GM21786 (cell line): ENCODE measurements around the gene MTA3.
"Not testable (repeated sequence)": the region's sequence is repeated elsewhere in the genome, so short reads cannot be mapped to it uniquely, and the experiment has no call there.

ENCODE experiments used
- ATAC-seq: cut with Tn5 transposase; IDR thresholded peaks from one replicate; pipeline ENCODE4 v1.9.1; 2021; ENCODE audit not compliant: unreplicated experiment

Gene MTA3

DNA sequence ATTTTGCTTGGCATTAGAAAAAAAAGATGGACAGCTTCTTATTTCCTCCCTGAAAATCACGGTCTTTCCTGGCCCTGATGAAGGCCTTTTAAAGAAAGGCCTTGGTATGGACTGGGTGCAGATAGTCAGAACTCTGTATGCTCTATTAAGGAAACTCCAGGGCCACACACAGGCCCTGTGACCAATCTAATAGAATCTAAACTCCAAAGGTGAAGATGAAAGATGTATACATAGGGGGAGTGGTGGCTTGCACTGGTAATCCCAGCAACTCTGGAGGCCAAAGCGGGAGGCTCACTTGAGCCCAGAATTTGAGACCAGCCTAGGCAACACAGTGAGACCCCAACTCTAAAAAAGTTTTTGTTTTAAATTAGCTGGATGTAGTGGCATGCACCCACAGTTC, 158.2 kb downstream of the MTA3 start:
- ATAC-seq = no peak

DNA sequence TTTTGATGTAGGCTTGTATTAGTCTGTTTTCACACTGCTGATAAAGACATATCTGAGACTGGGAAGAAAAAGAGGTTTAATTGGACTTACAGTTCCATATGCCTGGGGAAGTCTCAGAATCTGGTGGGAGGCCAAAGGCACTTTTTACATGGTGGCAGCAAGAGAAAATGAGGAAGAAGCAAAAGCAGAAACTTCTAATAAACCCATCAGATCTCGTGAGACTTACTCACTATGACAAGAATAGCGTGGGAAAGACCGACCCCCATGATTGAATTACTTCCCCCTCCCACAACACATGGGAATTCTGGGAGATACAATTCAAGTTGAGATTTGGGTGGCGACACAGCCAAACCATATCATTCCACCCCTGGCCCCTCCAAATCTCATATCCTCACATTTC, 162.9 kb downstream of the MTA3 start:
- ATAC-seq = not testable (repeated sequence)

DNA sequence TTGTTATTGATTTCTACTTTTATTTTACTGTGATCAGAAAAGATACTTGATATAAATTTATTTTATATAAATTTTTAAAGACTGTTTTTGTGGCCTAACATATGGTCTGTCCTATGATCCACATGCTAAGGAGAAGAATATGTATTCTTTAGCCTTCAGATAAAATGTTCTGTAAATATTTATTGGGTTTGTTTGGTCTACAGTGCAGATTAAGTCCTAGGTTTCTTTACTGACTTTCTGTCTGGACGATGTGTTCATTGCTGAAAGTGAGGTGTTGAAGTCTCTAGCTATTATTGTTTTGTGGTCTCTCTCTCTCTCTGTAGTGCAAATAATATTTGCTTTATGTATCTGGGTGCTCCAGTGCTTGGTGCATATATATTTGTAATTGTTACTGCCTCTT, 165.4 kb downstream of the MTA3 start:
- ATAC-seq = no peak

DNA sequence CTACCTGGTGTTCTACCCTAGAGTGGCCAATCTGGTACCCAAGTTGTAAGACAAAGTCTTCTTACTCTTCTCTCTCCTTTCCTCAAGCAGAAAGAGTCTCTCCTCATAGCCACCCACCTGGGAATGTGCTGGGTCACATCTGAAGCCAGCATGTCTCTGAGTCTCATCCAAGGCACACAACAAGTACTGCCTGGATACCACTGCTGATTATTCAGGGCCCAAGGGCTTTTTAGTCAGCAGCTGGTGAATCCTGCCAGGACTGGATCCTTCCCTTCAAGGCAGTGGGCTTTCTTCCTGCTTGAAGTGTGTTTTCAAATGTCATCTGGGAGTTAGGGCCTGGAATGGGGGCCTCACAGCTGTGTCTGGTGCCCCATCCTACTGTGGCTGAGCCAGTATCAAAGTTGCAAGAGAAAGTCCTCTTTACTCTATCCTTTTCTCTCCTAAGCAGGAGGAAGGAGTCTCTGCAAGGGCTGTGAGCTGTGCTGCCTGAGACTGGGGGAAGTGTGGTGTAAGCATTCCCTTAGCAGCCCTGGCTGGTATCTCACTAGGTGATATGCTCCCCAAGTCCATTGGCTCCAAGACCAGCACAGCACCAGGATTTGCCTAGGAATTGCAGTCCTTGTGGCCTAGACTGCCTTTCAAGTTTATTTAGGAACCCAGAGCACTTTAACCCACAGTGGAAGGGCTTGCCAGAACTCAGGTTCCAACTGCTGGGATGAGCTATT, 168.3 kb downstream of the MTA3 start:
- no peak for ATAC-seq

DNA sequence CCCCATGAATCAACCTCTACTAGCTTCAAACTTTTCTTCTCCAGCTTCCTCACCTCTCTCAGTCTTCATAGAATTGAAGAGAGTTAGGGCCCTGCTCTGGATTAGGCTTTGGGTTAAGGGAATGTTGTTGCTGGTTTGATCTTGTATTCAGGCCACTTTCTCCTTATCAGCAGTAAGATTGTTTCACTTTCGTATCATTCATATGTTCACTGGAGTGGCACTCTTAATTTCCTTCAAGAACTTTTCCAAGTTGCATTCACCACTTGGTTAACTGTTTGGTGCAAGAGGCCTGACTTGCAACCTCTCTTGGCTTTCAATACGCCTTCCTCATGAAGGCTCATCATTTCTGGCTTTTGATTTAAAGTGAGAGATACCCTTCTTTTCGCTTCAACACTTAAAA, 172.7 kb downstream of the MTA3 start:
- ATAC-seq = no peak

DNA sequence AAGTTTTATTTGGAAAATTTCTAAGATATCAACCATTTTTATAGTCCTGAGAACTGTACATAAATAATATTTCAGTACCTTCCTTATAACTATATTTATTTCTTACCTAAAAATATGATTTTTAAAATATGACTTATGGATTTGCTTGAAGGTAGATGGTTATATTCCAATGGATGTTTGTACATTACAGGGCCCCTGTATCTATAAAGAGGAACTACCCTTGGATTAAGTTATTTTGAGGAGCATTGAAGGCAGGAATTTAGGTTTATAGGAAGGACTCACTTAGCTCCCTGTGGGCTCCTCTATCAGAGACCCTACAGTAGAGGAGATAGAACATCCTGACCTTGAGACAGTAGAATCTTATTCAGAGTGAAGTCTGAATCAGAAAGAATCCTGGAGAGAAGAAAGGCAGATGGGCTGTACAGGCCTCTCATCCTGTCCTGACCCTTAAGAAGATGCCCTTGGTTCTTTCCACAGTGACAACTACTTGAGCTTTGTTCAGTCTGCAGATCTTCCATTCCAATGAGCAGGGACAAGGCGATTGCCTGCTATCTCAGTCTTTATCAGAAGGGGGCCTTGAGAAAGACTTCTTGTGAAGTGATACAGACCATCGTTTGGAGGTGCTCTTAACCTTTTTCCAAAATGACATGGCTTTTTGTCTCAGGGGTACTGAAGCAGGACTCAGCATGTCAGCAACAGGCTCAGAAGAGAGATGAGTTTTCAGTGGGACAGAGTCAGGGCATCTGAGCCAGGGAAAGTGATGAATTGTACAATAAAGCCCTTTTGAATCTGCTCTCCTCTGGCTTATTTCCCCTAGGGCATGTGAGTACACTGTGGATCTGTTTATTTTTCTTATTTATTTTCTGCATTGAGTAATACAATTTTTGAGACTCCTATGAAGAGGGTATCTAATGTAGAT, 174.6 kb downstream of the MTA3 start:
- no peak for ATAC-seq

DNA sequence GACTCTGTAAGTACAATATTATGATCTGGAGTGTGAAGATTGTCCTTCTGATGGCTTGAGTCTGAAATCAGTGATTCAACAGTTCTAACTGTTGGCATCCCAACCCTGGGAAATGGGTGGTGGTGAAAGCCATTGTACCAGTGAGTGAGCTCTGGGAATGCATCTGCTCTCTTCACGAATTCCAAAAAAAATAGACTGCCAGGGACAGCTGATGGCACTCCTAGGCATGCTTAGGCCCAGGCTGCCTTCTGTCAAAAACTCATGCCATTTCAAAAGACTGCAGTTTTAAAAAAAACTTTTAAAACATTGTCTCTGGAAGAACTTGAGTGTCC, 175.2 kb downstream of the MTA3 start:
- ATAC-seq = no peak

DNA sequence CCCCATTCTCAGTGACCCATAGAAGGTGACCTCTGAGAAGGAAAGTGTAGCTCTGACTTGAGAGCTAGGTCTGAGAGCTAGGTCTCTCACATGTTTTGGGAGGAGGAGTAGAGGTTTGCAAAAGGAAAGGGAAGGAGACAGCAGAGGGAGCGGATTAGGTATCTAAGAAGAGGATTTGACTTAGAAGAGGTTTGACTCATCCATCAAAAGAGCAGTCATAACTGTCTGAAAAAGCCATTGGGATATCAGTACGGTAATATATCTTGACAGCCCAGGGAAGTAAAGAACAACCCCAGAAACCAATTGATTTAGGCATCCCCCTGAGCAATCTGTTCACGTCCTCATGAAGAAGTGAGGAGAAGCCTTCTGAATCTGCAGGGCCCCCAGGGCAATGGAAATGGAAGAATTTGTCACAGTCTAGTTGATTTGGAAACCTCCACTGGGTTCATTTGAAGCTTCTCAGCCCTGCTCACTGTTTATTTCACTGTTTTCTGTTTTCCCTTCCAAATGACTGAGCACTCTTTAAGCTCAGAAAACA, 176.2 kb downstream of the MTA3 start:
- no peak for ATAC-seq

DNA sequence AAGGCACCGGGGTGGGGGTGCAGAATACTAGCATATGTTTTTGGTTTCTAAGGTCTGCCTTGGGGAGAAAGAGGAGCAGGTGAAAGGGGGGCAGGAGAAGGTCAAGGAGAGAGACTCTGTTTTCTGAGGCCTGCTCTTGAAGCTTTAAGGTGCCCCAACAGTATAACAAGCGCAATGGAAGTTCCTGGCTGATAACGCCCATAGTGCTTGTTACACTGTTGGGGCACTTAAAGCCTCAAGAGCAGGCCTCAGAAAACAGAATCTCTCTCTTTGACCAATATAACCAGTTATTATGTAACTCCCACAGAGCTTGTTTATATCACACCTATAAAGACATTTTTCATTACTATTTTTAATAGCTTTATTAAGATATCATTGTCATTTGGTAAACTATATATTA, 179.0 kb downstream of the MTA3 start:
- ATAC-seq = no peak

DNA sequence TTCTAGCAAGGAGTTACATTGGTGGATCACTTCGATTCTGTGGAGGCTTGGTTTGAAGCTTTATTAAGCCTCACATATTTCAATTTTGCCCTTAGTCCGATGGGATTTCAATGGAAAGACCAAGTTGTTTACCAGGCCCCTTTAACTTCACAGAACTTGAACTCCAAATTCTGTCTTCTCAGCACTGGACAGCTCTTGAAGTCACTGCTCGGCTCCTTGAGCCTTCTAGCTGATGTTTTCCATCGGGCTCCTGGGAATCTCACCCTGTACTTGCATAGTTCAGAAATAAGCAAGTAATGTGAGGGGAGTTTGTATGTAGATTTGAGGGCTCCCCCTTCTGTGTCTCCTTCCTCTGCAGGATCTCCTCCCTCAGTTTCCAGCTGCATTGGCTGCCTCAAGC, 180.4 kb downstream of the MTA3 start:
- no peak for ATAC-seq

DNA sequence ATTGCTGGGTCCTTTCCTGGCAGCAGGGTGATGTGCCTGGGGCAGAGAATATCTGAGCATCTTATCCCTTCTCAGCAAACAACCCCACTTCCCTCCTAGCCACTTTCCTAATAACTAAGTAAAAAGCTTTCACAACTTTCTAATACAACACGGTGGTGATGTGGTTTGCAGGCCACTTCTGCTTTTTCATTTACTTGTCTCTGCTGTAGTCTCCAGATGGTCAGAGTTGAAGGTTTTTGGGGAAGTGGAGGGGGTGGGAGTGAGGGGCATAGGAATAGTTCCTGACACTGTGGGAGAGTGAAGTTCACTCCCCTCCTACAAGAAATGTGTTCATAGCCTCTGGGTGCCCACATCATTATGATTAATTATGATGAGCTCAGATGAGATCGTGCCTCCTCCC, 183.9 kb downstream of the MTA3 start:
- peak; percentile 51 for ATAC-seq

DNA sequence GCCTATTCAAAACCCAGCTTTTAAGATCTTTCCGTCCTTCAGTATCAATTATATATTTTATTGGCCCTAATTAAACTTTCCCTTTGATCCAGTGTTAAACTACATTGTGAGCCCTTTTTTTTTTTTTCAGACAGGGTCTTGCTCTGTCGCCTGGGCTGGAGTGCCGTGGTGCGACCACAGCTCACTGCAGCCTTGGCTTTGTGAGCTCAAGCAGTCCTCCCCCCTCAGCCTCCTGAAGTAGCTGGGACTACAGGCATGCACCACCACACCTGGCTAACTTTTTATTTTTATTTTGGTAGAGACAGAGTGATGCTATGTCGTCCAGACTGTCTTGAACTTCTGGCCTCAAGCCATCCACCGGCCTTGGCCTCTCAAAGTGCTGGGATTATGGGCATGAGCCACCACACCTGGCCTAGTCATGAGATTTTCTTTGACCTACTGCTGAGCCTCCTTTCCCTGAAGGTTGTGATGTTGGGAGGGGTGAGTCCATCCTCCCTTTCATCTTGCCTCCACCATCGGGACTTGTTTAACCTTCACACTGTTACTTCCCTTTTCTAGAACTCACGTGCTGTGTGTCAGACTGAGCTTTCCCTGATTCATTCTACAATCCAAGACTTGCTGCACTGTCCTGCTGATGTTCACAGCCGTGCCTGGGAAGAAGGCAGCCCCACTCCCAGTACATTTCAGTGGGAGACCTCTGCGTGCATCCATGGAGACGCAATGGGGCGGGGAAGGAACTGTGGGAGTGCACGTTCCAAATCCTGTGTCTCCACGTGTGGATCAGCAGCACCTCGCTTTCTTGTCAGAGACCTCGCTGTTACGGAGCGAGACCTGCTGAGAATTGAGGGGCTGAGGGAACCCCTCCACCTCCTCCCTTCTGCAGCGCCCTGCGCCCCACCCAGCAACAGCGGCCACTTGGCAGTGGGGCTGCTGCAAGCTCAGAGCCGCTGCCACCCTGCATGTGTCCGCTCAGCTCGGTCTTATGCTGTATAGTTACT, 184.7 kb downstream of the MTA3 start:
- ATAC-seq = no peak

DNA sequence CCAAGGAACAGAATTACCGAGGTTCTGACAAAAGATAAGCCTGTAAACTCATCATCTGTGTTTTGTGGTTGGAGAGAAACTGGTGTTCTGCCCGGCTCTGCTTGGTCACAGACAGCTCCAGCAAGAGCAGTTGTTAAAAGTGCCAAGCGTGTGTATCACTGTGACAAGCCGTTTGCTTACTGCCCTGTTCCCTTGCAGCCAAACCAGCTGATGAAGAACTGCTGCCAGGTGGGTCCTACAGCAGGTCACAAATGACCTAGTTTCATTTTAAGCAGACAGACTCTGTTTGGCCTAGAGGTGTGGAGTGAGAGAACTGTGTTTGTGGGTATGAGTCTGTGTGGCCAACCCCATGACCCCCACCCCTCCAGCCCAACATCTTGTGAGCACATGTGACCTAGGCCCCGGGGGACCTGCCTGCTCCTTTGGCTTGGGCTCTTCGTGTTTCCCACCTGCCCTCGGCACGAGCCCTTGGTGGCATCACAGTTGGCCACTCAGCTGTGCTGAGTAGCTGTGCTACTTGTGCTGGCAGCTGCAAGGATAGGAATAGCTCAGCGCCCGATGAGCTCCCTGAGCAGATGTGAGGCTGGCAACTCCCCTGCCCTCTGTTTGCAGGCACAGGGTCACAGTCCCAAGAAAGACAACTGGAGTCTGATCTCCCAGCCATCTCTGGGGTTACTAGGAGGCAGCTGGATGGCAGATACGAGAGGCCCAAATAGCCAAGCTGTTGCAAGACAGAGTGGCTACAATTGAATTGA, 185.8 kb downstream of the MTA3 start:
- ATAC-seq = peak; percentile 69

DNA sequence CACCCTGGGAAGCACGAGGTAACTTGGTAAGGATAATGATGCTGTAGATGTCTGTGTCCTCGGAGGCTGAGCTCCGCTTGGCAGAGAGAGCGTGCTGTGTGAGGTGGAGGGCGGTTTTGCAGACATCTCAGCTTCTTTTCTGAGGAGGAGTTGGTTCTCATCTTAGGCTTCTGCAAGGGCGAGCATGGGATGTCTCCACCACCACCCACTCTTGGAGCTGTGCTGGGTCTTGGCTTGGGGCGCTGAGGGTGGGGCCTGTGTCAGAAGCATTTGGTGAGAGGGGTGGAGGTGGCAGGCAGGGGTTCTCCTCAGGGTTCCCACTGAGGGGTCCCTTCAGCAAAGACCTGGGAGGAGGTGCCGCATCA, 186.3 kb downstream of the MTA3 start:
- ATAC-seq = no peak

DNA sequence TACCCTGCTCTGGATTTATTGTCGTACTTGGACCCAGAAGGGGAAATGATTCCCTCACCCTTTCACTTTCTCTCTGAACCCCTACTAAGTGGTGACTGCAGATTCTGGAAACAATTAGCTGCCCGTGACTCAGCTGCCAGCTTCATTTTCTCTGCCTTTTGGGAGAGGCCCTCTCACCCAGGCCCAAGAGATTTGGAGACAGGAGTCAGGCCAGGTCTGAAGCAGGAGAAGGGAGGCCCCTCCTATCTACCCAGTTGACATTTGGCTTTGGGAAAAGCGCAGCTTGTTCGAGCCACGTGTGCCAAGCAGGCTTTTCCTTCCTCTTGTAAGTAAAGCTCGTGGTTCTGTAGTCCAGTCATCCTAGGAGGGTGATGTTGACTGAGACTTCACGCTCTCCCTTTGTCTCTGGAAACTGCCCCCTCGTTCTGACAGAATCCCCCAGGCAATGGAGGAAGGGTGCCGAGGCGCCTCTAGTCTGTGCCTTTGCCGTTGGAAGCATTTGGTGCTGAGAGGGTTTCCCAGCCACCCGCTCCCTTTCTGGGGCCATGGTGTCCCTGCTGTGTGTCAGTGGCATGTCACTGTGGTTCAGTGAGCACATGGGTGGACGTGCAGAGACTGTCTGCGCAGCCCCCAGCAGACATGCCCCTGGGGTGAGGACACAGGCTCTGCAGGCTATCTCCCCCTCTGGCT, 186.9 kb downstream of the MTA3 start:
- no peak for ATAC-seq

DNA sequence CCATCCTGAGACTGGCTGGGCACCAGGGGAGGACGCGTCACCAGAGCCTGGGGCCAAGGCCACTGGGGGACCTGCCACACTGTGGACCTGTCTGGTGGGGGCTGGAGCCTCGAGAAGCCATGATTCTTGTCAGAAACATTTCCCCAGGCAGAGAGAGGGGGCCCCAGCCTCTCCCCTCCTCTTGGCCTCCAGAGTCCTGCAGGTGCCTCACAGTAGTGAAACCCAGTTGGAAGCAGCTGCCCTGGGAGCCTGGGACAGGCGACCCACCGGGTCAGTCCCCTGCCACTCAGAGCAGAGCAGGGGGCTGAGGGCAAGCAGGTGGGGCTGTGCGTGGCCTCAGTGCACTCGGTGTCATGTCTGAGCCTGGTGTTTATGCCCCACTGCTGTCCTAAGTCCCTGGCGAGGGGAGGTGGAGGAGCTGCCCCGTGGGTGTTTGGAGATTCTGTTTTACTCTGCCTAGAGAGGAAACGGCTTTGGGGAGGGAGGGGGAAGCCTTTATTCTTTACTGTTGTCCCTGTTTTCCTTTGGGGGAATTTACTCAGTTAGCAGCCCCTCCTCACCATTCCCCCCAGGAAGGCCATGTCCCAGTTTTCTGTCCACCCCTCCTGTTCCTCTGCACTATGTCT, 187.8 kb downstream of the MTA3 start:
- no peak for ATAC-seq

DNA sequence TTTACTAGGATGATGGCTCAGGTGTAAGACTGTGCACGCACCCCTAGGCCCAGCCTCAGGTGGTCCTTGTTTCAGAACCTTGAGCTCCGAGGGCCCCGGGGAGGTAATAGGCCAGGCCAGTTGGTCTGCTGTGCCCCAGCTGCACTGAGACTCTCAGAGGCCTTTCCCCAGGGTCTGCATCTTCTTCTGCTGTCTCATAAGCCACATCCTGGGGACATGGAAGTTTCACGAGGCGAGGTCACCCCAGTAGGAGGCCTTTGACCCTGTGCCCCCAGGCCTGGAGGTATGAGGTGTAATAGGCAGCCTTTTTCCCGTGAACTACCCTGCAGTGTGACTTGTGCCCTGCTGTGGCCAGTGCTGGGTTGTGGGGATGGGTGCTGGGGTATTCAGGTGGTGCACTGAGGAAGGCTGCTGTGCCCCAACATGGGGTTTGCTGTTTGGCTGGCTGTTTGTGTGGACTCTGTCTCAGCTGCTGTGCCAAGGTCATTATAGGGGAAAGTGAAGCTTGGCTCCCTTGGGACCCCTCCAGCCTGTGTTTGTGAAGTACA, 188.6 kb downstream of the MTA3 start:
- ATAC-seq = no peak

DNA sequence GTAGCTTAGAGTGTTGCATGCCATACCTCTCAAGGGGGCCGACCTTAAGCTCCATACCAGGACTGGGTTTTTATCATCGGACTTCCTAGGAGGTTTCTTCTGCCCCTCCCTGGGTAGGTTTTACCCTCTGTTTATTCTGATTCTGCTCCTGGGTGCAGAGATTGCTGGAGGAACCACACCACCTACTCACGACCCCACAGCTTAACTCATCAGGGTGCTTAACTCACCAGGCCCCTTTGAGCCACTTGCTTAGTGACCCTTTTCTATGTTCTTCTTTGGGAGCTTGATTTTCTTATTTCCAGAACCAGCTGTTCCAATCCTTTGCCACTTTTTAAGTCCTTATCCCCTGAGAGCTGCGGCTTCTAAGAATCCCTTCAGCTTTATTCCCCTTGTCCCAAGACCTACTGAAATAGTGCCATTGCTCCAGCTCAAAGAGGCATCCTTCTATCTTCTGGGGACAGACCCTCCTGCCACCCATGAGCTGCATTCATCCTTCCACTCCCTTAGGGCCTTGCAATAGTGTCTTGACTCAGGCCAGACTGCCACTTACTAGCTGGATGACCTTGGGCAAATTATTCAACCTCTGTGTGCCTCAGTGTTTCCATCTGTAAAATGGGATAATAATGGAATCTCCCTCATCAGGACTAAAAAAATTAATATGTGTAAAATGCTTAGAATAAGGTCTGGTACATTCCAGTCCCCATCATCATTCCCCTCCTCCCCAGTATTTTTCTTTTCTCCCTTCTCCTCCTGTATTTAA, 189.7 kb downstream of the MTA3 start:
- no peak for ATAC-seq
